CD14-positive monocyte (primary cell): ENCODE measurements around the gene ARID1B. TPM values are rescaled to one million over a fixed set of nuclear protein-coding genes. Genes with fewer than 3 reads are reported as not detected.
A peak's percentile ranks its signal among the peaks of the same experiment; 100 is the strongest.

Experiments
- DNase-seq, 3 donors: peaks; one replicate each; pipeline ENCODE4 v3.0.0-alpha.2; 2011 to 2022
- H2AFZ ChIP-seq: 2 replicates; pipeline ENCODE4 v1.6.0; 2012; ENCODE audit warnings: mild to moderate bottlenecking, low read depth, low read length, inconsistent platforms; ENCODE audit not compliant: insufficient read depth, poor library complexity, severe bottlenecking
- H3K27ac ChIP-seq, 2 donors: 1 replicate in 1 of 2; 2 replicates in 1 of 2; pipeline ENCODE4 v1.5.1; 2012 to 2013; ENCODE audit warnings: low read length in 2 of 2, control low read depth in 1 of 2, inconsistent platforms in 1 of 2, low read depth in 1 of 2, mild to moderate bottlenecking in 1 of 2
- H3K27me3 ChIP-seq, 2 donors: one replicate each; pipeline versions ENCODE4 v1.6.0 to v1.6.1; 2011 to 2013; ENCODE audit warnings: low read length in 2 of 2; ENCODE audit not compliant: control insufficient read depth in 2 of 2, insufficient read depth in 2 of 2
- H3K36me3 ChIP-seq, 2 donors: replicated peaks in 1 of 2; 1 replicate in 1 of 2; 2 replicates in 1 of 2; pipeline versions ENCODE4 v1.5.1 to v1.6.1; 2012 to 2013; ENCODE audit warnings: low read length in 2 of 2, control low read depth in 1 of 2, inconsistent platforms in 1 of 2, mild to moderate bottlenecking in 1 of 2; ENCODE audit not compliant: insufficient read depth in 2 of 2, control insufficient read depth in 1 of 2
- H3K4me1 ChIP-seq, 2 donors: 1 replicate in 1 of 2; 2 replicates in 1 of 2; pipeline versions ENCODE4 v1.5.1 to v1.6.1; 2012 to 2013; ENCODE audit warnings: low read length in 2 of 2, control low read depth in 1 of 2, inconsistent platforms in 1 of 2, mild to moderate bottlenecking in 1 of 2, moderate library complexity in 1 of 2; ENCODE audit not compliant: insufficient read depth in 2 of 2, control insufficient read depth in 1 of 2
- H3K4me2 ChIP-seq: replicated peaks from 2 replicates; pipeline ENCODE3; 2012; ENCODE audit warnings: low read length, moderate library complexity, mild to moderate bottlenecking; ENCODE audit not compliant: poor library complexity, severe bottlenecking; ENCODE audit errors: extremely low read depth
- H3K4me3 ChIP-seq, 3 experiments: fragments of 200-600 bp in 1 of 3; sonication (generic) in 1 of 3; replicated peaks in 1 of 3; 1 replicate in 2 of 3; 2 replicates in 1 of 3; pipeline ENCODE4 v1.5.1; 2011 to 2013; ENCODE audit warnings: low read length in 3 of 3, mild to moderate bottlenecking in 3 of 3, control low read depth in 2 of 3, low read depth in 2 of 3, inconsistent platforms in 1 of 3, moderate library complexity in 1 of 3
- H3K79me2 ChIP-seq: 2 replicates; pipeline ENCODE4 v1.6.0; 2012; ENCODE audit warnings: mild to moderate bottlenecking, control low read depth, inconsistent platforms, low read length, moderate library complexity; ENCODE audit not compliant: insufficient read depth
- H3K9ac ChIP-seq: 2 replicates; pipeline ENCODE4 v1.6.0; 2017; ENCODE audit warnings: low read length, mild to moderate bottlenecking; ENCODE audit not compliant: insufficient read depth, poor library complexity, severe bottlenecking
- H3K9me3 ChIP-seq, 2 donors: replicated peaks in 1 of 2; 1 replicate in 1 of 2; 2 replicates in 1 of 2; pipeline versions ENCODE4 v1.5.1 to v1.6.1; 2012 to 2013; ENCODE audit warnings: low read length in 2 of 2, control low read depth in 1 of 2; ENCODE audit not compliant: control insufficient read depth in 1 of 2, insufficient read depth in 1 of 2
- H4K20me1 ChIP-seq: 2 replicates; pipeline ENCODE4 v1.6.0; 2012; ENCODE audit warnings: mild to moderate bottlenecking, low read length, control low read depth, moderate library complexity; ENCODE audit not compliant: insufficient read depth
- H3K27ac Mint-ChIP-seq, 7 donors: one replicate each; pipeline ENCODE4 v1.8.0; 2020; ENCODE audit warnings: mild to moderate bottlenecking in 7 of 7, mixed read lengths in 7 of 7, moderate library complexity in 6 of 7, inconsistent platforms in 2 of 7
- H3K27me3 Mint-ChIP-seq, 3 donors: one replicate each; pipeline ENCODE4 v1.8.0; 2021 to 2022; ENCODE audit warnings: low read depth in 3 of 3, mild to moderate bottlenecking in 3 of 3, mixed read lengths in 3 of 3, moderate library complexity in 3 of 3, inconsistent platforms in 1 of 3
- H3K36me3 Mint-ChIP-seq, 2 donors: one replicate each; pipeline ENCODE4 v1.8.0; 2020; ENCODE audit warnings: mixed read lengths in 2 of 2, inconsistent platforms in 1 of 2, mild to moderate bottlenecking in 1 of 2
- H3K4me1 Mint-ChIP-seq: one replicate; pipeline ENCODE4 v1.8.0; 2020; ENCODE audit warnings: mild to moderate bottlenecking, mixed read lengths
- H3K4me3 Mint-ChIP-seq, 2 donors: one replicate each; pipeline ENCODE4 v1.8.0; 2020; ENCODE audit warnings: mild to moderate bottlenecking in 2 of 2, mixed read lengths in 2 of 2, moderate library complexity in 1 of 2
- H3K9me3 Mint-ChIP-seq, 7 donors: one replicate each; pipeline ENCODE4 v1.8.0; 2020 to 2022; ENCODE audit warnings: mixed read lengths in 7 of 7, mild to moderate bottlenecking in 6 of 7, moderate library complexity in 6 of 7, inconsistent platforms in 2 of 7
- WGBS: methylation state at CpG from one replicate; pipeline ENCODE4 v1.1.5; 2013; ENCODE audit warnings: missing lambda C conversion rate; ENCODE audit not compliant: insufficient coverage; 5-methylcytosine and 5-hydroxymethylcytosine counted together
- intact Hi-C, 2 donors: fragments of 100-400 bp; cut with micrococcal nuclease; formaldehyde crosslinking; loops; one replicate each; pipeline versions ENCODE4 v1.15.0 to v1.15.1; 2023
- polyA plus RNA-seq, 3 donors: library from polyadenylated mRNA; depleted of rRNA in 1 of 3; unstranded in 2 of 3; stranded (reverse) in 1 of 3; fragments of 300-500 nt in 2 of 3; fragments of >200 nt in 1 of 3; fragmentation: Illumina TruSeq in 2 of 3; gene quantifications; 1 replicate in 2 of 3; 2 replicates in 1 of 3; pipeline ENCODE4 v1.2.3, GENCODE V29; 2012 to 2021
- TF ChIP-seq, protein P1 (sequence below): fragments of 200-600 bp; IDR thresholded peaks from one replicate; pipeline ENCODE4 v1.8.0; 2022; ENCODE audit warnings: antibody characterized with exemption, mild to moderate bottlenecking

The ARID1B gene
- polyA plus RNA-seq, 3 donors = 3.2 to 22.1 (median 3.8) TPM

DNA sequence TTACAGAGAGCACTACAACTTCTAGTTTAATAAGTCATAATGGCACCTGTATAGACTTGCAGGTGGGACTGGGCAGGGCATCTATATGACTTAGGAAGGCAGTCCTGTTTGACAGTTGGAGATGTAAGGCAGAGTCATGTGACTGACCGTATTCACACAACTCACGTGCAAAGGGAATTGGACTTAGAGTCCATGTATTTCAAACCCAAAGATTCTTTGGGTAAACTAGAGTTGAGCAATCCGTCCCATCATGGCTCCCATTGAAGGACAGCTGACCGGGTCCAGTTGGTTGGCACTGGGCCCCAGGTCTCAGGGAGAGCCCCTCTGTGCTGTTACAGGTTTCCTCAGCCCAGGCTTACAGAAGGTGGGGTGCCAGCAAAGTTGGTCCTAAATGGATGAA, 121.9 kb downstream of the ARID1B start:
- no peak overlapping the region for H3K4me3 Mint-ChIP-seq
- peaks cover 62% of the 10 kb centered on the region for H3K79me2 ChIP-seq

GRCh38 chr6:156899532-156900135, 122.5 kb downstream of the ARID1B start:
- Mint-ChIP-seq H3K27ac (no peak overlapping the region), H3K36me3 (peaks cover 13 to 17% of the 10 kb centered on the region in 2 donors), H3K4me1 (peaks cover 9% of the 10 kb centered on the region), H3K4me3 (no peak overlapping the region), H3K9me3 (no peaks in the 10 kb centered on the region), H3K27me3 (no peaks in the 10 kb centered on the region)
- TF ChIP-seq, protein P1, sequence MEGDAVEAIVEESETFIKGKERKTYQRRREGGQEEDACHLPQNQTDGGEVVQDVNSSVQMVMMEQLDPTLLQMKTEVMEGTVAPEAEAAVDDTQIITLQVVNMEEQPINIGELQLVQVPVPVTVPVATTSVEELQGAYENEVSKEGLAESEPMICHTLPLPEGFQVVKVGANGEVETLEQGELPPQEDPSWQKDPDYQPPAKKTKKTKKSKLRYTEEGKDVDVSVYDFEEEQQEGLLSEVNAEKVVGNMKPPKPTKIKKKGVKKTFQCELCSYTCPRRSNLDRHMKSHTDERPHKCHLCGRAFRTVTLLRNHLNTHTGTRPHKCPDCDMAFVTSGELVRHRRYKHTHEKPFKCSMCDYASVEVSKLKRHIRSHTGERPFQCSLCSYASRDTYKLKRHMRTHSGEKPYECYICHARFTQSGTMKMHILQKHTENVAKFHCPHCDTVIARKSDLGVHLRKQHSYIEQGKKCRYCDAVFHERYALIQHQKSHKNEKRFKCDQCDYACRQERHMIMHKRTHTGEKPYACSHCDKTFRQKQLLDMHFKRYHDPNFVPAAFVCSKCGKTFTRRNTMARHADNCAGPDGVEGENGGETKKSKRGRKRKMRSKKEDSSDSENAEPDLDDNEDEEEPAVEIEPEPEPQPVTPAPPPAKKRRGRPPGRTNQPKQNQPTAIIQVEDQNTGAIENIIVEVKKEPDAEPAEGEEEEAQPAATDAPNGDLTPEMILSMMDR = no peak
- H3K9me3 ChIP-seq = no peaks in the 10 kb centered on the region
- intact Hi-C loops = no loop called here
- no peak overlapping the region for H3K4me3 ChIP-seq
- no peaks in the 10 kb centered on the region for H3K27me3 ChIP-seq
- peaks cover 72% of the 10 kb centered on the region for H4K20me1 ChIP-seq
- no peak overlapping the region for H3K9ac ChIP-seq
- no peaks in the 10 kb centered on the region for H3K4me1 ChIP-seq
- DNase-seq = no peak
- no peak overlapping the region for H3K4me2 ChIP-seq
- no peak overlapping the region for H3K27ac ChIP-seq
- H3K36me3 ChIP-seq = peaks cover 5 to 27% of the 10 kb centered on the region in 2 donors
- no peak overlapping the region for H2AFZ ChIP-seq
- peaks cover 62% of the 10 kb centered on the region for H3K79me2 ChIP-seq
- no CpG with 5 or more reads among the region's 8 CpGs for WGBS

More for the DNA sequence above, 121.9 kb downstream of the ARID1B start:
- TF ChIP-seq, protein P1 = no peak
- Histone ChIP-seq H3K4me2 (no peak overlapping the region), H3K27me3 (no peaks in the 10 kb centered on the region), H2AFZ (no peak overlapping the region), H3K4me3 (no peak overlapping the region), H3K9me3 (no peaks in the 10 kb centered on the region), H3K27ac (no peak overlapping the region), H3K4me1 (no peaks in the 10 kb centered on the region), H3K9ac (no peak overlapping the region), H3K36me3 (peaks cover 5 to 22% of the 10 kb centered on the region in 2 donors), H4K20me1 (peaks cover 72% of the 10 kb centered on the region)
- intact Hi-C loops = no loop called here
- no peak for DNase-seq
- Mint-ChIP-seq H3K36me3 (peaks cover 13 to 15% of the 10 kb centered on the region in 2 donors), H3K4me1 (peaks cover 9% of the 10 kb centered on the region), H3K9me3 (no peaks in the 10 kb centered on the region), H3K27ac (peak overlapping the region in 1 of 7 donors; percentile 70), H3K27me3 (no peaks in the 10 kb centered on the region)
- 92% methylated on average over 4 of the region's 4 CpGs for WGBS
